Lower leg skin (tissue), 4 donors: ENCODE results near the gene SLC25A26. TPM values are rescaled to one million over a fixed set of nuclear protein-coding genes. Genes with fewer than 3 reads are reported as not detected.
A peak's percentile ranks its signal among the peaks of the same experiment; 100 is the strongest.
"Not testable (repeated sequence)": the region's sequence is repeated elsewhere in the genome, so short reads cannot be mapped to it uniquely, and the experiment has no call there.

Source experiments
- DNase-seq, 2 donors: peaks; one replicate each; pipeline ENCODE4 v3.0.0-alpha.2; 2019; ENCODE audit warnings: low spot score in 2 of 2
- H3K4me3 ChIP-seq: fragments of 200-600 bp; sonication (generic); 2 replicates; pipeline ENCODE4 v1.5.1; 2017; ENCODE audit warnings: mild to moderate bottlenecking, low read depth; ENCODE audit not compliant: poor library complexity, severe bottlenecking
- POLR2A ChIP-seq, 2 donors: fragments of 450-650 bp; IDR thresholded peaks; one replicate each; pipeline ENCODE4 v1.6.1; 2016 to 2017; ENCODE audit warnings: antibody characterized with exemption in 2 of 2, mild to moderate bottlenecking in 1 of 2, moderate library complexity in 1 of 2
- WGBS, 2 donors: methylation state at CpG; one replicate each; pipeline ENCODE4 v1.1.5; 2018; 5-methylcytosine and 5-hydroxymethylcytosine counted together
- intact Hi-C: fragments of 100-400 bp; cut with DNase I; formaldehyde crosslinking; loops from one replicate; pipeline ENCODE4 v1.15.0; 2023; ENCODE audit warnings: low total_unique reads
- total RNA-seq, 4 donors: library from RNA; depleted of rRNA; stranded (reverse); fragments of >200 nt; gene quantifications; one replicate each; pipeline ENCODE4 v1.1.0, GENCODE V29; 2016
- TF ChIP-seq, protein P1 (sequence below), 3 donors: fragments of 450-650 bp; IDR thresholded peaks; one replicate each; pipeline ENCODE4 v1.5.1; 2016; ENCODE audit warnings: antibody characterized with exemption in 3 of 3, mild to moderate bottlenecking in 3 of 3, moderate library complexity in 2 of 3

Gene SLC25A26
- total RNA-seq, 4 donors from 2014 or later = 13.7 to 29.1 (median 21.9) TPM

DNA sequence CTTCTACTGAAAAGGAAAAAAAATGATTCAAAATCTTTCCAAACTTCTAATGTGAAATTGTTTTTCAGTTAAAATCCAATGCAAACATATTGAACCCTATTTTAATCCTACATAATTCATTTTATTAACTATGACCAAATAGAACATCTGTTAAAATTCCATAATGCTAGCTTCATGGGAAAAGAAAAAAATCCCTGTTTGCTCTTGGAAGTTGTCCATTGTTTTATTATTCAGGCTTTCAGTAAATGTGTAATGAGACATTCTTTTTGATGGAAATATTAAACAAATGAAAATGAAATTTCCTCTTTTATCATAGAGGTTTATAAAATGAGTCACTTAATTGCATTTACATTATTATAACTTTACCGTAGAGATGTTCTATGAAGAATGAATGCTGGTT is 49.5 kb downstream of the SLC25A26 start:
- intact Hi-C loops = no loop called here
- TF ChIP-seq POLR2A (IDR thresholded peaks at IDR 0.05) = no peak
- TF ChIP-seq, protein P1, sequence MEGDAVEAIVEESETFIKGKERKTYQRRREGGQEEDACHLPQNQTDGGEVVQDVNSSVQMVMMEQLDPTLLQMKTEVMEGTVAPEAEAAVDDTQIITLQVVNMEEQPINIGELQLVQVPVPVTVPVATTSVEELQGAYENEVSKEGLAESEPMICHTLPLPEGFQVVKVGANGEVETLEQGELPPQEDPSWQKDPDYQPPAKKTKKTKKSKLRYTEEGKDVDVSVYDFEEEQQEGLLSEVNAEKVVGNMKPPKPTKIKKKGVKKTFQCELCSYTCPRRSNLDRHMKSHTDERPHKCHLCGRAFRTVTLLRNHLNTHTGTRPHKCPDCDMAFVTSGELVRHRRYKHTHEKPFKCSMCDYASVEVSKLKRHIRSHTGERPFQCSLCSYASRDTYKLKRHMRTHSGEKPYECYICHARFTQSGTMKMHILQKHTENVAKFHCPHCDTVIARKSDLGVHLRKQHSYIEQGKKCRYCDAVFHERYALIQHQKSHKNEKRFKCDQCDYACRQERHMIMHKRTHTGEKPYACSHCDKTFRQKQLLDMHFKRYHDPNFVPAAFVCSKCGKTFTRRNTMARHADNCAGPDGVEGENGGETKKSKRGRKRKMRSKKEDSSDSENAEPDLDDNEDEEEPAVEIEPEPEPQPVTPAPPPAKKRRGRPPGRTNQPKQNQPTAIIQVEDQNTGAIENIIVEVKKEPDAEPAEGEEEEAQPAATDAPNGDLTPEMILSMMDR (IDR thresholded peaks at IDR 0.05) = no peak
- H3K4me3 ChIP-seq = no peak overlapping the region
- no peak for DNase-seq
- WGBS, 2 donors = 71 to 73% methylated on average over 1 of the region's 1 CpG

DNA sequence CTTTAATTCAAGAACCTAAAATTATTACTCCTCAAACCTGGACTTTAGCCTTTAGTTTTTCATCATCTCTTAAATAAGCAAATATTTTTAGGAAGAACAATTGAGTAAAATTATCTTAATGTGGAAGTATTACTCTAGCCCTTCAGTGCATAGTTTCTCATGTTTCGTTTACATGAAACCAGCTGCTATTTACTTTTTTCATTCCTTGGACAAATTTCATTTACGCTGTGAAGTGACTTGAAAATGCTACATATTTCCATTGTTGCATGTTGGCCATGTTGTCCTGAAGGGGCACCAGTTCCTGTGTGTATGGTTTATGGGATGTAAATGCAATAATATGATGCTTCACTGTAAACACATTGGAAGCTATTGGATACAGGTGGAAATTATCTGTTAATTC is 49.9 kb downstream of the SLC25A26 start:
- WGBS, 2 donors = 89 to 91% methylated on average over 2 of the region's 2 CpGs
- intact Hi-C loops = no loop called here
- no peak for DNase-seq
- TF ChIP-seq, protein P1 (IDR thresholded peaks at IDR 0.05) = no peak
- TF ChIP-seq POLR2A (IDR thresholded peaks at IDR 0.05) = no peak
- H3K4me3 ChIP-seq = no peak overlapping the region

DNA sequence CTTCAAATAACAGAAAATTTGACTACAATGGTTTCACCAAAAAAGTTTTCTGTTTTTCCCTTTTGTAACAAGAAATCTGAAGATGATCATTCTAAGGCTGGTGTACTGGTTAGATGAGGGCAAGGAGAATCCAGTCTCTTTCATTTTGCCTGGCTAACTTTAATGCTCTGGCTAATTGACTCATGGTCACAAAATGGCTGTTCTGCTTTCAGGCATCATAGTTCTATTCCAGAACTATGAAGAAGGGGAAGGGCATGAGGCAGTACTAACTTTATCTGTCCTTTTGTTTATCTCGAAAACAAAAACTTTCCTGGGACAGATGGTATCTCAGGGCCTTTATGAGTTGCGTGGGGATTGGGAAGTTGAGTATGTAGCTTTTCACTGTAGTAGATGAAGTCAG is 50.4 kb downstream of the SLC25A26 start:
- no peak overlapping the region for H3K4me3 ChIP-seq
- no peak for TF ChIP-seq POLR2A (IDR thresholded peaks at IDR 0.05)
- TF ChIP-seq, protein P1 (IDR thresholded peaks at IDR 0.05) = no peak
- 98% methylated on average over 2 of the region's 2 CpGs for WGBS, 2 donors
- no peak for DNase-seq
- intact Hi-C loops = no loop called here

DNA sequence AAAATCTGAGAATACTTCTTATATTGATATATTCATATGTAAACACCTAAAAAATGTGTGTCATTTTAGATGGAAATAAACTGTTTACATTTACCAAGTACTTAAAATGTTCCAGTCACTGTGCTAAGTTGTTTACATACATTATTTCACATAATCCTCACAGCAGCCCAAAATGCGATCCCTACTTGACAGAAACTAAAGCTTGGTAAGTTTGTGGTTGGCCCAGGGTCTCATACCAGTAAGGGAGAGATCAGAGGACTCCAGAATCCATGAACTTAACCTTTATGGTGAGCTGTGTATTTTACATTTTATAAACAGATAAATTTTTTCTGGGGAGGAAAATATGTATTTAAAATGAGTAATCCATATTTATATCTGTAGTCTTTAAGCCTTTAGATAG is 51.2 kb downstream of the SLC25A26 start:
- no peak for TF ChIP-seq POLR2A (IDR thresholded peaks at IDR 0.05)
- TF ChIP-seq, protein P1 (IDR thresholded peaks at IDR 0.05) = no peak
- WGBS, 2 donors = 96% methylated on average over 1 of the region's 1 CpG
- H3K4me3 ChIP-seq = no peak overlapping the region
- intact Hi-C loops = no loop called here
- DNase-seq = no peak

DNA sequence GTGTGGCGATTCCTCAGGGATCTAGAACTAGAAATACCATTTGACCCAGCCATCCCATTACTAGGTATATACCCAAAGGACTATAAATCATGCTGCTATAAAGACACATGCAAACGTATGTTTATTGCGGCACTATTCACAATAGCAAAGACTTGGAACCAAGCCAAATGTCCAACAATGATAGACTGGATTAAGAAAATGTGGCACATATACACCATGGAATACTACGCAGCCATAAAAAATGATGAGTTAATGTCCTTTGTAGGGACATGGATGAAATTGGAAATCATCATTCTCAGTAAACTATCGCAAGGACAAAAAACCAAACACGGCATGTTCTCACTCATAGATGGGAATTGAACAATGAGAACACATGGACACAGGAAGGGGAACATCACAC is 54.0 kb downstream of the SLC25A26 start:
- intact Hi-C loops, DNase-seq, H3K4me3 ChIP-seq: not testable (repeated sequence)
- WGBS, 2 donors = 96 to 99% methylated on average over 6 of the region's 6 CpGs

DNA sequence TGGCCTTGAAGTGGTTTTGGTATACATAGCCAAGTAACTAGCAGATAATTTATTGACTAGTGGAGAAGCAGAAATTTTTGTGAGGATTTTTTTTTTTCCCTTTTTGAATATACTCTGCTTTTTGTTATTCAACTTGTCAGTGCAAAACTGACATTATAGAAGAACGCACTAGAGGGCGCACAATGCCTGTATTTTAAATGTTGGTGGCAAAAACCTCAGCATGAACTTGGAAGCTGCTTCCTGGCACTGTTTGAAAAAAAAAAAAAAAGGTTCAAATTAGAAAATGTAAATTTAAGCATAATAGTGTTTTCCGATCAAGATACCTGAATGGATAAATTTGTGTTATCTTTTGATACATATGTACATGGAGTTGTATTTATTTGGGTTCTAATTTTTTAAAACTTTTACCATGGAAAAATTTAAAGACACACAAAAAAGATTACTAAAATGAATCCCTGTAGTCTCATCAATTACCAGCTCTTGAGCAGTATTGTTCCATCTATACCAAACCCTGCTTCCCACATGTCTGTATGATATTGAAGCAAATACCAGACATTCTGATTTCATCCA is 56.0 kb downstream of the SLC25A26 start:
- peak in 1 of 2 donors; percentile 69 for DNase-seq
- TF ChIP-seq, protein P1 (IDR thresholded peaks at IDR 0.05) = no peak
- TF ChIP-seq POLR2A (IDR thresholded peaks at IDR 0.05) = no peak
- no peak overlapping the region for H3K4me3 ChIP-seq
- WGBS, 2 donors = 2 to 8% methylated on average over 3 of the region's 3 CpGs
- intact Hi-C loops = no loop called here
